ENCODE results near the gene C17orf50.

C17orf50 gene

DNA sequence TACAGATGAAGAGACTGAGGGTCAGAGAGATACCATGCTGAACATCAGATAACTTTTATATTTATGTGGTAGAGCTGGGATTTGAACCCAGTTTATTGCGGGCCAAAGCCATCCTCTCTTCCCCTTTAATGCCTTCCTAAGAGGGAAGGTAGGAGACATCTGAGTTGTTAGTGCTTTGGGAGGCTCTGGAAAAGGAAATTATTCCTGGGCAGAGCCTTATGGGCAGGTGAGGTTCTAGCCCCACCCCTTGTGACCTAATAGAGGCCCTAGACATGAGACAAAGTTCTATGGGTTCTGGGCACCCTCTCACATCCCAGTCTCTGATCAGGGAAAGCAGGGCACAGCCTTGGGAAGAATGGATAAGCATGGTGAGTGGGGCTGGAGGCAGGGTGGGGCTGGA is at the start of gene C17orf50:
Gene C17orf50 (plus strand): TSS at position 301 of the 400 bp plus-strand sequence. CDS start 55 bp downstream, at position 356.
- H3K4me3 ChIP-seq (ENCODE audit: low read depth, low read length): no peak within 1 kb of the TSS
- TF ChIP-seq CTCF (IDR thresholded peaks at IDR 0.05; ENCODE audit: low read depth, low read length, missing control alignments): no peak
- DNase-seq (ENCODE audit: low read depth): no peak

DNA sequence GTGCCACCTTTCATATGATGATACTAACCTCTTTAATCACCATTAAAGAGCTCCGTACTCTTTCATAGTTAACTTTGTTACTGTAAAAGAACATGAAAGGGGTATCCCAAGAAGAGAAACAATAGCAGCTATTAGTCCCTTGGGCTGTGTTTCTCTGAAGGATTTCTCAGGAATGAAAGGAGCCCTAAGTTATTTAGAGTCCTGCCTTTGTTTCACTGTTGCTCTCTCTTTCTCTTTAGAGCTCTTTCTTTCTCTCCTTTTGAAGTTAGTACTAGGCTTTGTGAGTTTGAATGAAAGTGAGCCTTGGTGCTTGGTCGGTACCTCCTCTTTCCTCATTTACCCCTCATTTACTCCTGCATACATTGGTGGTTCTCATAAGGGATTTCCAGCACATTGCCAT is 49.7 kb upstream of the C17orf50 start:
- no peak for DNase-seq (ENCODE audit: low read depth)
- H3K4me3 ChIP-seq (ENCODE audit: low read depth, low read length): no peak overlapping the region
- TF ChIP-seq CTCF (IDR thresholded peaks at IDR 0.05; ENCODE audit: low read depth, low read length, missing control alignments): no peak

- no peak for DNase-seq (ENCODE audit: low read depth)
- no peak overlapping the region for H3K4me3 ChIP-seq (ENCODE audit: low read depth, low read length)
- TF ChIP-seq CTCF (IDR thresholded peaks at IDR 0.05; ENCODE audit: low read depth, low read length, missing control alignments): no peak
Measured at GRCh38 chr17:35713069-35713728, 47.5 kb upstream of the C17orf50 start.

GRCh38 chr17:35714988-35715387 is 45.7 kb upstream of the C17orf50 start:
- no peak for TF ChIP-seq CTCF (IDR thresholded peaks at IDR 0.05; ENCODE audit: low read depth, low read length, missing control alignments)
- no peak overlapping the region for H3K4me3 ChIP-seq (ENCODE audit: low read depth, low read length)
- DNase-seq (ENCODE audit: low read depth): no peak

DNA sequence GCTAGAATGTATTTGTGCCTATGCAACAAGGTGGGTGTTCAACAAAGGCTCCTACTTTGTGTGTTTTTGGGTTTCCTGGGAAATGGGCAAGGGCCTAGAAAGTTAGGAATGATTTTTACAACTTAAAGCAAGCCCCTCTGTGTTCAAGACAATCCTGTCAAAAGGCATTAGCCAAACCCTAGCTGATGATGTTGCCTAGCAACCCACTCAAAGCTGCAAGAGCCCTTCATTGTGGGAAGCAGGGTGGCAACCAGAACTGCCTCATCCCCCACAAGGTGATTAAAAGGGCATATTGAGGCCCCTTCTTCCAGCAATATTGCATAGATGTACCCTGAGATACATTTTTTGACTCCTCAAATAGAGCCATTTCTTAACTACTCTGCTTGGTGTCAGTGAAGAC is 45.3 kb upstream of the C17orf50 start:
- H3K4me3 ChIP-seq (ENCODE audit: low read depth, low read length): no peak overlapping the region
- no peak for DNase-seq (ENCODE audit: low read depth)
- TF ChIP-seq CTCF (IDR thresholded peaks at IDR 0.05; ENCODE audit: low read depth, low read length, missing control alignments): no peak

- no peak for TF ChIP-seq CTCF (IDR thresholded peaks at IDR 0.05; ENCODE audit: low read depth, low read length, missing control alignments)
- DNase-seq (ENCODE audit: low read depth): no peak
- no peak overlapping the region for H3K4me3 ChIP-seq (ENCODE audit: low read depth, low read length)
Measured at GRCh38 chr17:35716173-35716572, 44.5 kb upstream of the C17orf50 start.

- TF ChIP-seq CTCF (IDR thresholded peaks at IDR 0.05; ENCODE audit: low read depth, low read length, missing control alignments): no peak
- DNase-seq (ENCODE audit: low read depth): no peak
- no peak overlapping the region for H3K4me3 ChIP-seq (ENCODE audit: low read depth, low read length)
Measured at GRCh38 chr17:35716897-35717465, 43.7 kb upstream of the C17orf50 start.

All from GM12864 (cell line).